HL-60/S4 (cell line): ENCODE data around the gene PADI4.
"Not testable (repeated sequence)": the region's sequence is repeated elsewhere in the genome, so short reads cannot be mapped to it uniquely, and the experiment has no call there.

Source experiments
- in situ Hi-C: fragments of 300-500 bp; cut with MboI; formaldehyde crosslinking; loops from 2 replicates; pipeline ENCODE4 v1.14.3; 2022; ENCODE audit warnings: low sequenced_read_pairs

The PADI4 gene

DNA sequence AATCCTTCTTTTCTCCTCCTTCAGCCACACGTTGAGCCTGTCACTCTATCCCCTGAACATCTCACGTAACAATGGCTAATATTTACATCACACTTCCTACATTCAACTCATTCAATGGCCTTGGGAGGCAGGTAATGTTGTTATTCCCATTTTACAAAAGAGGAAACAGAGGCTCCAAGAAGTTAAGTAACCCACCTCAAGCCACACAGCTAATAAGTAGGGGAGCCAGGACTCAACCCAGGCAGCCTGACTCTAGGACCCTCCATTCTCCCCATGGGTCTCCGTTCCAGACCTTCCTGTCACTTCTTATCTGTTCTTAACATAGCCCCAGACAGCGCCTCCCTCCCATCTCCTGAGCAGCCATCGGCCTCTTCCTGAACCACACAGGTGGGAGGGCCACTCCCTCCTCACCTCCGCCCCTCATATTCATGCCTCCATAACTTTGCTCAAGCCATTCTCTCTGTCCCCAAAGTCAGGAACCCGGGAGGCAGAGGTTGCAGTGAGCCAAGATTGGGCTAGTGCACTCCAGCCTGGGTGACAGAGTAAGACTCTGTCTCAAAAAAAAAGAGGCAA, 2.2 kb downstream of the PADI4 start:
- in situ Hi-C loops: no loop called here

DNA sequence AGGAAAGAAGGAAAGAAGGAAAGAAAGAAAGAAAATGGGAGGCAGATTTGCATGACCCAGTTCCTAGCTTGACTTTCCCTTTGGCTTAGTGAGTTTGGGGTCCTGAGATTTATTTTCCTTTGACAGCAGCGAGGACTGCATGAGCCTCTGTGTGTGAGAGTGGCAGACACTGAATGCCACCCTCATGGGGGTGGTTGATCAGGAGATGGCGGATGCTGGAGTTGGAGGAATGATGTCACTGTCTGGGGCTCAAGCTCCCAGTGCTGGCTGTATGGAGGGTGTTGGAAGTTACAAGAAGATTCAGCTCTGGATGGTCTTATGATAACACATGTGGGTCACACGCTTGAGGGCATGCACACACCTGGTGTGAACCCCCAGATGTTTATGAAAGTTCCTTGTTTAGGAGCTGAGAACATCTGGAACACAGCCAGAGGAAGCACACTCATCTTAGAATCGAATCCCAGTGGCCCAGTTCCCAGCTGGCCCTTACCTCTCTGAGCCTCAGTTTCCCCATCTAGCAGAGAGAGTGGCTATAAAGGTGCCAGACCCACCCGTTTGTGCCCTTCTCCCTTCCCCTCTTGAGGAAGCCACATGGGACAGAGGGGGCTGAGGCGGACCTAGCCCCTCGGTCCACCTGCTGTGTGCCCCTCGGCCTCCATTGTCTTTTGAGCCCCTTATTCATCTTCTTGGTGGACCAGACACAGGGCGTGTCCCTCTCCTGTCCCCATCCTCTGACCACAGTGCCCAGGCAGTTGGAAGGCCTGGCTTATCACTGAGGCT, 5.7 kb downstream of the PADI4 start:
- in situ Hi-C loops: no loop called here

DNA sequence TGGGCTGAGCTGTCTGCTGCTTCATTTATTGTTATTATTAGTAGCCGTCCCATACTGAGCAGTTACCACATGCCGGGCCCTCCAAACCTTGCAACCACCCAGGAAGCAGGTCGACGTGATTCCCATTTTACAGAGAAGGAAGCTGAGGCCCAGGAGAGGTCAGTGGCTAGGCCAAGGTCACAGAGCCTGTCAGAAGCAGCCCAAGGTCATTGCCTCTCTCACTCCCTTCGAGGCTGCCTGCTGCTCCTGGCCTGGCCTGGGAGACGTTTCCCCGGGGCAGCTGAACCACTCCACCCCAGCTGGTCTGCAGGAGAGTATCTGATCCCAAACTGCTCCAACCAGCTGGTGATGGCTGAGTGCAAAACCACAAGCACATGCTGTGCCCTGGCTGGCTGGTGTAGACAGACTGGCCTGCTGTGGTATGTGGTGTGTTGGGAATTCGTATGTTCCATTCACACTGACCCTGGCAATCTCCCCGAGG, 6.5 kb downstream of the PADI4 start:
- in situ Hi-C loops: no loop called here

DNA sequence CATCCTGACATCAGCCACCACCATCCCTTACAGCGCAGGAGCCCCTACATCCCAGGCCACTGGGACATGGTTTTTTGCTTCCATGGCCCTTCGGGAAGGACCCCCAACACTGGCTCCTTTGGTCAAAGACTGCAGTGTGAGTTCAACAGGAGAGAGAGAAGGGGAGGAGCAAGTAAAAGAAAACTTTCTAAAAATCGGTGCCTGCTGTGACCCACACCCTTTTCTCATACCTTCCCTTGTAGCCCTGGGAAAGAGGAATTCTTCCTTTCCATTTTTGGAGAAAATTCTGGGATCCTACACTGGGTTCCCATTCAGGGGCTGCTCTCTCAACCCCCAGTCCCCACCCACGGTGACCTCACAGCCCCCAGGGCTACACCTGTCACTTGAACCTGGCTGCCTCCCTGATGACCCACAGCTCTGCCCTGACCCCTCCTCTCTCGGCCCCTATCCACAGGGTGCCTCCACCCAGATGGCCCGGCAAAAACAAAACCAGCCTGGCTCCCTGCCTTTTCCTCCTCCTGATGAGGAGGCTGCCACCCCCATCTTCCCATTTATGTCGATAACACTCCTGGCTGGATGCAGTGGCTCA, 7.6 kb downstream of the PADI4 start:
- in situ Hi-C loops: no loop called here

DNA sequence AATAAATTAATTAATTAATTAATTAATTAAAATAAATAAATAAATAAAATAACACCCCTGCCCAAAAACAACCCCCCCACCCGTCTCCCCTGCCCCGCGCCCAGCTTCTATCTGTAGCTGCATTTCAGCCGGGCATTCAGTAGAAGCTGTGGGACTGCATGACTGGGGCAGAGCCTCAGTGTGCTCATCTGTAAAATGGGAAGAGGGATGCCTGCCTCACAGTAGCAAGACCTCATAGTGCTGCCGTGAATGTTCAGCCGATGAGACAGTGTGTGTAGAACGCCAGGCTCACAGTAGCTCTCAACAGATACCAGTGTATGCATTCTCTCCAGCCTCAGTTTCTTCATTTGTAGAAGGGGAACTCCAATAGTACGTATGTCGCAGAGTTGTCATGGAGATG, 8.7 kb downstream of the PADI4 start:
- in situ Hi-C loops: no loop called here

DNA sequence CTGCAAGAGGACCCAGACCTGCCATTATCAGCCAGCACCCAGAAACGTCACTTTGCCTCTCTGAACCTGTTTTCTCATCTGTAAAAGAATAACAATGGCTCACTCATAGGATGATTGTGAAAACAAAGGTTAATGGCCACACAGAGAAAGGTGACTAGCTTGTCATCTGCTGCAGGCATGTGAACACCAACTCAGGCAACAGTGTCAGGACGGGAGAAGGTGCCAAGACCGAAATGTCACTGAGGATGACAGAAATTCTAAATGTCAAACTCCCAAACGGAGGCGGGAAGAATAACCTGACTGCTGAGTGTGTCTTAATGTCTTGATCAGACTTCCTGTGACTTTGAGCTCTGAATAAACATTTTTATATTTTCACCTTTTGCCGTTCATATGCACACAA, 10.3 kb downstream of the PADI4 start:
- in situ Hi-C loops: no loop called here

DNA sequence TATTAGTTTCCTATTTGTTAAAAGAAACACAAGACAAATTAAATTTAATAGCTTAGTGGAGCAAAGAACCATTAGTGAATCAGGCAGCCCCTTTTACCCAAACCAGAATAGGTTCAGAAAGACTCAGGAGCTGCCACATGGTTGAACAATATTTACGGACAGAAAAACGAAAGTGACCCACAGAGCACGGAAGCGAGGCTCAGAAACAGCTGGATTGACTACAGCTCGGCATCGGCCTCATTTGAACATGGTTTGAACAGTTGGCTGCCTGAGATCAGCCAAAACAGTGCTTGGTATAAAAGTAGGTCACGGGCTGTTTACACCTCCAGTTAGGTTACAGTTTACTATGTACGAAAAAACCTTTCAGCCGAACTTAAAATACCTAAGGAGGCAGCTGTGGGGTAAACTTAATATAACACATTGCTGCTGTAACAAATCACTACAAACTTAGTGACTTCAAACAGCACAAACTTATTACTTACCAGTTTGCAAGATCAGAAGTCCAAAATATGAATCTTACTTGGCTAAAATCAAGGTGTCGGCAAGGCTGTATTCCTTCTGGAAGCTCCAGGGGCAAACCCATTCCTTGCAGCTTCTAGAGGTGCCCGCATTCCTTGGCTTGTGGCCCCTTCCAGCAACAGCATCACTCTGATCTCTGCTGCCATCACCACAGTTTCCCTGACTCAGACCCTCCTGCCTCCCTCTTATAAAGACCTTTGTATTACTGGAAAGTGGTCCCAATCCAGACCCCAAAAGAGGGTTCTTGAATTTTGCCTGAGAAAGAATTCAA, 11.8 kb downstream of the PADI4 start:
- in situ Hi-C loops: no loop called here

DNA sequence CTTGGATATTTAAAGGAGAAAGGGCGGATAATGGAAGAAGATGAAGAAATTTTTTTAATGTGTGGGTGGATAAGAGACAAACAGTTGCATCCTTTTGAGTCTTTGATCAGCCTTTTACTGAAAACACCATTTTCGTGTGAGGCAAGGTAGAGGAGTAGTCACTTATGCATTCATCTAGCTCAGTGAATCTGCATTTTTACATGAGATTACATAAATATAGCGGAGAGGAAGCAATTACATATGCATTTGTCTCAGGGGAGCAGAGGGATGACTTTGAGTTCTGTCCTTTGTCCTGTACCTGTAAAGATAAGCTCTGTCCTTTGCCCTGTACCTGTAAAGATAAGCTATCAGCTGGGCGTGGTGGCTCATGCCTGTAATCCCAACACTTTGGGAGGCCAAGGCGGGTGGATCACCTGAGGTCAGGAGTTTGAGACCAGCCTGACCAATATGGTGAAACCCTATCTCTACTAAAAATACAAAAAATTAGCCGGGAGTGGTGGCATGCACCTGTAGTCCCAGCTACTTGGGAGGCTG, 13.9 kb downstream of the PADI4 start:
- in situ Hi-C loops: not testable (repeated sequence)

DNA sequence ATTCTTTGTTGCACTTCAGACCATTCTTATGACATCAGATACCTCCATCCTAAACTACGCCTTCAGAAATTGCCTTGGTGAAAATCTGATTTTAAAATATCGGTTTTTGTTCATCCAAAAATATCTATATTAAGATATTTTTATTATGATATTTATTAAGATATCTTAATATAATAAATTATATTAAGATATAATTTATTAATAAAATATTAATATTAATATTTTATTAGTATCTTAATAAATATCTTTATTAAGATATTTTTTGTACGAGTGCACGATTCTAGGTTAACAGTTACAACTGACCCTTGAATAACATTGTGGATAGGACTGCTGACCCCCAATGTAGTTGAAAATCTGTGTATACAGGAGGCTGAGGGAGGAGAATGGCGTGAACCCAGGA, 20.9 kb downstream of the PADI4 start:
- in situ Hi-C loops: no loop called here

DNA sequence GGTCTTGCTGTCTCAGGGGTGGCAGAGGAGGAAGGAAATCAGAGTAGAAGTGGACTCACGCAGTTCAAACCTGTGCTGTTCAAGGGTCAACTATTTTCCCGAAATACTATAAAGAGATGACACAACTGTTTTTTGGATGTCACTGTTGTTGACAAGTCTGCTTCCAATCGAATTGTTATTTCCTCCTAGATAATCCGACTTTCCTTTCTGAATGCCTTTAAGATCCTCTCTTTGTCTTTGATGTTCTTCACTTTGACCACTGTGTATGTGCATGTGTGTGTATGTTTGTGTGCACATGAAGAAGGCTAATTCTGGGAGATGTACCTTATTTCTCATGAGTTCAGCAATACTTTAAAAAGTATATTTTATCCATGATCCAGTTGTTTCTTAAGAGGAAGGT, 21.6 kb downstream of the PADI4 start:
- in situ Hi-C loops: loop anchor here (5.0 kb wide), 1 partner anchor 202 kb away; no protein-coding TSS in a partner anchor

DNA sequence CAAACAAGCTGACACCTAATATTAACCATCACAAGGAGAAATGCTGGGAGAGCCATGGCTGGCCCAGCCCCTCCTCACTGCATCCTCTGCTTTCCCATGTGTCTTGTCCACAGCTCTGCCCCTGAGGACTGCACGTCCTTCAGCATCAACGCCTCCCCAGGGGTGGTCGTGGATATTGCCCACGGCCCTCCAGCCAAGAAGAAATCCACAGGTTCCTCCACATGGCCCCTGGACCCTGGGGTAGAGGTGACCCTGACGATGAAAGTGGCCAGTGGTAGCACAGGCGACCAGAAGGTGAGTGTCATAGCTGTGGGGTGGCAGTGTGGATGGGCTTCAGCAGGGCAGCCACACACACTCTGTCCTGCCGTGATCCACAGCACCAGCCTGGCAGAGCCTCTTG, 22.9 kb downstream of the PADI4 start:
- in situ Hi-C loops: loop anchor here (5.0 kb wide), 1 partner anchor 204 kb away; no protein-coding TSS in a partner anchor

DNA sequence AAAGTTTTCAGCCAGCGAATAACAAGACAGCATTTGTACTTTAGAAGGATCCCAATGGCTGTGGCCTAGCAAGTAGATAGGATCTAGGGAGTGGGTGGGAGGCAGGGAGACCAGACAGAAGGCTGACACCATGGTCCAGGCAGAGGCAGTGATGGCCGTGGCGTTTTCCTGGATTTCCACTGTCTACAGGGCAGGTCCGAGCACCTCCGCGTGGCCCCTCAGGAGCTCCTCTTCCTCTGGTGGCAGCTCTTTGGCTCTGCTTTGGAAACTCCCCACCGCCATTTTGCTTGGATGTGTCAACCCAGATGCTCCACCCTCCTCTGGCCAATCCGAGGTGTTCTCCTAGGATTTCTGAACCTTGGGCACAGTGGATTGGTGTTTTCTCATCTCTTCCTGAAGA, 25.1 kb downstream of the PADI4 start:
- in situ Hi-C loops: loop anchor here (5.0 kb wide), 1 partner anchor 206 kb away; no protein-coding TSS in a partner anchor

DNA sequence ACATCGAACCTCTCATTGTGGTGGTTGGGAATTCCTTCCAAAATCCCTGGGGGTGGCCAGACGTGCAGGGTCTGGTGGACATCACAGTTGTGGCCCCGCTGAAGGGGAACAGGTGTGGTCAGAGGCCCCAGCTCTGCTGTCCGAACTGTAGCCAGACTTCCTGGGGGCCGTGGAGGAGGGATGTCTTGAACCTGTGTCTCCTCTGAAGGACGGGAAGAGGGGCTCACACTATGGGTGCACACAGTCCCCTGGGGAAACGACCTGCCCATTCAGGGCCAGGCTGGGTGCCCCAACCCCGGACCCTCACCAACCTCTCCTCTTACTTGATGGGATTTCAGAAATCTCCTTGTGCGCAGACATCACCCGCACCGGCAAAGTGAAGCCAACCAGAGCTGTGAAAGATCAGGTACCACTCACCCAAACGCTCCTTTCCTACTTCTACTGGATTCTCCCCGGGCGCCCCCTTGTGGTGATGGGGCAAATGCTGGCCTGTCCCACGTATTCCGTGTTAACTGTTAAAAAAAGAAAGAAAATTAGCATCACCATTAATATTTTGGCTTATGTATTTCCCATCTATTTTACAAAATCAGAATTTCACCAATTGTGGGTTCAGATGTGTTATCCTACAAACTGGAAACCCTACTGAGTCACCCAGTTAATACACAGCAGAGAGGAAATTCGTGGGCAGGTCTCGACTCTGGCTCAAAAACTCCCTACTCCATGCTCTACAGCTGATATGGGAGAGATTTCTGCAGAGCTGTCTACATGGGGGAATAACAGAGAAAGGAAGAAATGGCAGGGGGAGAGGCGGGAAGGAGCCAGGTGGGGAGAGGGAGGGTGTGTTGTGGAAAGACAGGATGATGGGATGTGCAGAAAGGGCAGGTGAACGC, 28.1 kb downstream of the PADI4 start:
- in situ Hi-C loops: no loop called here

DNA sequence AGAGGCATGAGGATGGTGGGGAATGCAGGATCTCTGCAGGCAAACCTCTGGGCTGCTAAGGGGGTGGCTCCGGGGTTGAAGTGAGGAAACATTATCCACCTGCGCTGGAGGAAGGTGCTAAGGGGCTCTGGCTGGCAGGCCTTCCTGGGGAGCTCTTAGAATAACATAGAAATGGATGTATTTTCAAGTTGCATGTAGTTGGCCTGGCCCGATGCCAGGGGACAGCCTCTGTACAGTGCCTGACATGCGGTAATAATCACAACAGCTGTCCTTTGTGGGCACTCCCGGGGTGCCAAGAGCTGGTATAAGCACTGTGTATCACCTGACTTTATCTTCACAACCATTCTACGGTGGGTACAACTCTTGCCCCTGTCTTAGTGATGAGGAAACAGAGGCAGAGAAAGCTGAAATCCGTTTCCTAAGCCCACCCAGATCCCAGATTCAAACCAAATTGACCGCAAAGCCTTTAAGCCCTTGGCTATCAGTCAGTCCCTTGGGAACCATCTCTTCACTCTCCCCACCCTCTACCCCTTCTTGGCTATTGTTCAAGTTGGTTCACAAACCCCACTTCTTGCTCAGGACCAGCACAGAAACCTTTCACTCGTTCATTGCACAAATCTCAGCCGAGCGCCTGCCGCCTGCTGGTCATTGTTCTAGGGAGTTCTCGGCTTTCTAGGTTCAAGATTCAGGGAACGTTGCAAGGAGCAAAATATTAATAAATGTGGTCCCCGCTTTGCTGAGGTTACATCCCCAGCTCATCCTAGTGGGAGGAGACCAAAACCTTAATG, 30.9 kb downstream of the PADI4 start:
- in situ Hi-C loops: no loop called here

DNA sequence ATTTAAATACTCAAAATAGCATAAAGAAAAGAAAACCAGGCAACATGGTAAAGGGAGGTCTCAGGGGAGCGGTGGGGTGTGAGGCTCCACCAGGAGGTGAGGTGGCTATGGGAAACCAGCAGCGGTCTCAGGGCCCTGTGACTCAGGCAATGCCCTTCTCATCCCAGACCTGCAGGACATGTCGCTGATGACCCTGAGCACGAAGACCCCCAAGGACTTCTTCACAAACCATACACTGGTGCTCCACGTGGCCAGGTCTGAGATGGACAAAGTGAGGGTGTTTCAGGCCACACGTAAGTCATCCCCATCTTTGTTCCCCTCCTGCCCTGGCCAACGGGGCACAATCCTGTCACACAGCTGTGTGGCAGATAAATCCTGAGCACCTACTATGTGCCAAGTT, 31.5 kb downstream of the PADI4 start:
- in situ Hi-C loops: no loop called here

DNA sequence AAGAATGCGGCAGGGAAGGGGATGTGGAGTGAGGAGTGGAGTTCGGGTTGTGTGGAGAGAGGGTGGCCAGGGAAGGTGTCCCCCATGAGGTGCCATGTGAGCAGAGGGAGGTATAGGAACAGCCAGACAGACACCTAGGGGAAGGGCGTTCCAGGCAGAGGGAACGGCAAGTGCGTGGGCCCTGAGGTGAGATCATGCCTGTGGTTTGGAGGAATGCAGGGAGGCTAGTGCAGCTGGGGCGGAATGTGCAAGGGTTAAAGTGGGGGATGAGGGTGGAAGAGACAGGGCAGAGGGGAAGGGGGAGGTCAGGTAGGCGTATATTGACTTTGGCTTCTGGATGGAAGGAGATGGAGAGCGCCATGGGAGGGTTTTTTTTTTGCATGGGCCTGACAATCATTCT, 32.4 kb downstream of the PADI4 start:
- in situ Hi-C loops: no loop called here

DNA sequence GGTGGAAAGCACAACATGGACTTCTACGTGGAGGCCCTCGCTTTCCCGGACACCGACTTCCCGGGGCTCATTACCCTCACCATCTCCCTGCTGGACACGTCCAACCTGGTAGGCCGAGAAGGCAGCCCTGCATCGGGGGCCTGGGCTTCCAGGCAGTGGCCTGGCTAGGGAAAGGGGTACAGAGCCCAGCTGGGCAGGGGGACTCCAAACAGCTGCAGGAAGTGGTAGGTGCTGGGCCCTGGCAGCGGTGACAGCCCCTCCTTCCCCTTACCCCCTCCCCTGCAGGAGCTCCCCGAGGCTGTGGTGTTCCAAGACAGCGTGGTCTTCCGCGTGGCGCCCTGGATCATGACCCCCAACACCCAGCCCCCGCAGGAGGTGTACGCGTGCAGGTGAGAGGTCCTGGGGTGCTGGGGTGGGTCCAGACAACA, 34.0 kb downstream of the PADI4 start:
- in situ Hi-C loops: no loop called here

DNA sequence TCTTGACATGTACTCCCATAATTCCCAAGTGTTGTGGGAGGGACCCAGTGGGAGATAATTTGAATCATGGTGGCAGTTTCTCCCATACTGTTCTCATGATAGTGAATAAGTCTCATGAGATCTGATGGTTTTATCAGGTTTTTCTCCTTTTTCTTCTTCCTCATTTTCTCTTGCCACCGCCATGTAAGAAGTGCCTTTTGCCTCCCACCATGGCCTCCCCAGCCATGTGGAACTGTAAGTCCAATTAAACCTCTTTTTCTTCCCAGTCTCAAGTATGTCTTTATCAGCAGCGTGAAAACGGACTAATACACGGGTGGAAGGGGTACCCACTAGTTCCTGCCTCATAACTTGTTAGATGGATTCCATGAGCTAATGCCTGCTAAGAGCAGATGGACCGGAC, 37.5 kb downstream of the PADI4 start:
- in situ Hi-C loops: not testable (repeated sequence)
